Tibial artery (tissue), 4 donors: ENCODE data around the gene AZU1.

Experiments used
- DNase-seq, 2 donors: peaks; one replicate each; pipeline ENCODE4 v3.0.0-alpha.2; 2019
- H3K27ac ChIP-seq, 2 donors: fragments of 200-600 bp; sonication (generic) in 1 of 2; 1 replicate in 1 of 2; 2 replicates in 1 of 2; pipeline ENCODE4 v1.5.1; 2018 to 2019; ENCODE audit warnings: mild to moderate bottlenecking in 1 of 2
- H3K27me3 ChIP-seq, 2 donors: fragments of 200-600 bp; sonication (generic) in 1 of 2; one replicate each; pipeline versions ENCODE4 v1.5.1 to v1.6.0; 2016 to 2019
- H3K36me3 ChIP-seq, 3 donors: fragments of 200-600 bp; sonication (generic) in 2 of 3; one replicate each; pipeline ENCODE4 v1.5.1; 2016 to 2019; ENCODE audit warnings: mild to moderate bottlenecking in 2 of 3
- H3K4me1 ChIP-seq, 4 donors: fragments of 200-600 bp; sonication (generic) in 2 of 4; 1 replicate in 3 of 4; 2 replicates in 1 of 4; pipeline ENCODE4 v1.5.1; 2016 to 2019
- H3K4me3 ChIP-seq, 2 donors: fragments of 200-600 bp; sonication (generic) in 1 of 2; 1 replicate in 1 of 2; 2 replicates in 1 of 2; pipeline ENCODE4 v1.5.1; 2018 to 2019; ENCODE audit warnings: mild to moderate bottlenecking in 2 of 2
- H3K9me3 ChIP-seq, 3 donors: fragments of 200-600 bp; sonication (generic) in 1 of 3; one replicate each; pipeline ENCODE4 v1.5.1; 2016 to 2019
- CTCF ChIP-seq, 2 experiments: fragments of 200-600 bp in 1 of 2; fragments of 450-650 bp in 1 of 2; IDR thresholded peaks; one replicate each; pipeline ENCODE4 v1.5.1; 2017 to 2019; ENCODE audit warnings: antibody characterized with exemption in 2 of 2, mild to moderate bottlenecking in 1 of 2, moderate library complexity in 1 of 2
- intact Hi-C: fragments of 100-400 bp; cut with DNase I; formaldehyde crosslinking; loops from one replicate; pipeline ENCODE4 v1.15.0; 2023; ENCODE audit warnings: low total_unique reads

AZU1 gene

DNA sequence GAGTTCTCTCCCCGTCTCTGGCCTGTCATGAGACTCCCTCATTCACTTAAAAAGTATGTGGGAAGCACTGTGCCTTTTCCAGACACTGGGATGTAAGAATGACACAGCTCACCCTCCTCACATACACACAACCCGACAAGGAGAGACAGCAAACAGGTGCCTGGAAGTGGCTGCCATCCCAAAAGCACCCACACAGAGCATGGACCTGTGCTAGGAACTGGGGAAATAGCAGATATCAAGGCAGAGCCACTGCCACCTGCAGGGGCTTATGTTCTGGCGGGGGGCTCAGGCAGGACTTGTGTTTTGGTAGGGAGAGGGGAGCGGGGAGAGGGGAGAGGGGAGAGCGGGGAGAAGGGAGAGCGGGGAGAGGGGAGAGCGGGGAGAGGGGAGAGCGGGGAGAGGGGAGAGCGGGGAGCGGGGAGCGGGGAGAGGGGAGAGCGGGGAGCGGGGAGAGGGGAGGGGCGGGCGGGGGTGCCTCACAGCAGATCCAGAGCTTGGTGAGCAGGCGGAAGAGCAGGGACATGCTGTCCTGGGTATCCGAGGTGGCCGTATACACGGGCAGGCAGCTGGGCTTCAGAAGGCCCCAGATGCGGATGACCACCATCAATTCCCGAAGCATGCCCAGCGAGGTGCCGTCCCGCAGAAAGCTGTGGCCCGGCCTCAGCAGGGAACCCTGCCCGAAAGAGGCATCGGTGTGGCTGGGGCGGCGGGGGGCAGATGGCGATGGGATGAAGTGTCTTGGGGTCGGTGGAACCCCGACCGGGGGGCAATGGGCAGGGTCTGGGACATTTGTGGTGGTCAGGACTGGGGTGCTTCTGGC, 44.0 kb downstream of the AZU1 start:
- intact Hi-C loops, result no loop called here
- H3K27me3 ChIP-seq, result no peaks in the 10 kb centered on the region
- no peak for TF ChIP-seq CTCF (IDR thresholded peaks at IDR 0.05)
- H3K36me3 ChIP-seq, result peaks cover 34 to 93% (median 66%) of the 10 kb centered on the region in 3 donors
- H3K4me3 ChIP-seq, result no peak overlapping the region
- peaks cover 0 to 16% (median 10%) of the 10 kb centered on the region in 4 donors for H3K4me1 ChIP-seq
- peak overlapping the region in 1 of 2 donors; percentile 30 for H3K27ac ChIP-seq
- no peaks in the 10 kb centered on the region for H3K9me3 ChIP-seq
- no peak for DNase-seq

DNA sequence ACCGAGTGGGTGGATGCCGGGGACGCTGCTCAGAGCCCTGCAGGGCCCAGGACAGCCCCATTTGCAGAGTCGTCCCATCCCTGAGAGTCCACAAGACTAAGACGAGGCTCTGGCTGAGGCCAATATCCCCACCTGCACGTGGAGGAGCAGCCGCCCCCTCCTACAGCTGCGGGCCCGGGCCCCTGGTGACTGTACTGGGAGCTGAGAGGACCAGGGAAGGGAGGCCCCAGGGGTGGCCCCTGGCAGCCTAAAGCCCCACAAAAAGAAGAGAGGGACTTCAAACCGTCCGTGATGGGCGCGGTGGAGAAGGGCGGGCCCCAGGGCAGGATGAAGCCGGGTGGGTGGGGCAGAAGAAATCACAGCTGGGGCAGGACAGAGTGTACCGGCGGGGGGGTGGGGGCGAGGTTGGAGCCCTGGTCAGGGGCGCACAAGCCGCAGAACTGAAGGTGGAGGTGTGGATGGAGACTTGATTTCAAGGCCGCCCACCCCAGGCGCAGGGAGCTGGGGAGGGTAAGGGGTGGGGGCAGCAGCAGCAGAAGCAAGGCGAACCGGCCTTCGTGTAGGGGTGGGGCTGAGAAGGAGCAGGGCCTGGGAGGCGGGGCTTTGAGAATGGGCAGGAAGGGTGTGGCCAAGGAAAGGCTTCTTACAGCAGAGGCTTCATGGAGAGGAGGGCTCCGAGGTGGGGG, 44.8 kb downstream of the AZU1 start:
- H3K27ac ChIP-seq, result peak overlapping the region in 1 of 2 donors; percentile 30
- no peaks in the 10 kb centered on the region for H3K9me3 ChIP-seq
- intact Hi-C loops, result no loop called here
- H3K36me3 ChIP-seq, result peaks cover 41 to 94% (median 71%) of the 10 kb centered on the region in 3 donors
- H3K4me1 ChIP-seq, result peaks cover 0 to 16% (median 10%) of the 10 kb centered on the region in 4 donors
- DNase-seq, result no peak
- H3K27me3 ChIP-seq, result no peaks in the 10 kb centered on the region
- TF ChIP-seq CTCF (IDR thresholded peaks at IDR 0.05), result no peak
- H3K4me3 ChIP-seq, result no peak overlapping the region

DNA sequence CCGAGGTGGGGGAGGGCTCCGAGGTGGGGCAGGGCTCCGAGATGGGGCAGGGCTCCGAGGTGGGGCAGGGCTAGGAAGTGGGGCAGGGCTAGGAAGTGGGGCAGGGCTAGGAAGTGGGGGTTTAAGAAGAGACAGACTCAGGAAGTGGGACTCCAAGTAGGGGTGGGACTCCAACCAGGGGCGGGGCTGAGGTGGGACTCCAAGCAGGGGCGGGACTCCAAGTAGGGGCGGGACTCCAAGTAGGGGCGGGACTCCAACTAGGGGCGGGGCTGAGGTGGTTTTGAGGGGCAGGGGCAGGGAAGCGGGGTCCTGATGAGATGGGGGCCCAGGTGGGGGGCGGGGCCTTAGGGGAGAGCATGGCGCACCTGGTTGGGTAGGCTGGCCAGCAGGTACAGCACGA, 45.4 kb downstream of the AZU1 start:
- H3K4me1 ChIP-seq, result peaks cover 0 to 16% (median 10%) of the 10 kb centered on the region in 4 donors
- no peak for TF ChIP-seq CTCF (IDR thresholded peaks at IDR 0.05)
- no peaks in the 10 kb centered on the region for H3K27me3 ChIP-seq
- H3K9me3 ChIP-seq, result no peaks in the 10 kb centered on the region
- DNase-seq, result no peak
- H3K36me3 ChIP-seq, result peaks cover 37 to 90% (median 66%) of the 10 kb centered on the region in 3 donors
- no peak overlapping the region for H3K27ac ChIP-seq
- no peak overlapping the region for H3K4me3 ChIP-seq
- intact Hi-C loops, result no loop called here

DNA sequence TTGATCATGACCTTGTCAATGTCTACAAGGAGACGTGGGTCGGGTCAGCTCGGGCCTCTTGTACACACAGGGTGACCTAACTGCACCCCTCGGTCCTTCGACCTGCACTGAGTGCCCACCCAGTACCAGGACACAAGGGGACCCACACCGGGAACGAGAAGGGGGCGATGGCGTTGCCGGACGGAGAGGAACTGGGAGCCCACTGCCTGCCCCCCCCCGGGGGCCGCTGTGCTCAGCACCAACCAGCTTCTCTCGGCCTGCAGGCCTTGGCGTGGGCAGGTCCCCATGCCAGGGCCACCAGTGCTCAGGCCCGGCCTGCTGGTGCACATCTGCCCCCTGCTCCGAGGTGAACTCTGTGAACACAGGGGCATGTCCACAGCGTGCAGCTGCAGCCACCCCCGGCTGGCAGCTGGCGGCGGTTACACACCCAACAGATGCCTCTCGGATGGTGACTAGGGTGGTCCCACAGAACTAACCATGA, 46.0 kb downstream of the AZU1 start:
- Histone ChIP-seq H3K9me3 (no peaks in the 10 kb centered on the region), H3K36me3 (peaks cover 36 to 90% (median 61%) of the 10 kb centered on the region in 3 donors), H3K27ac (no peak overlapping the region), H3K27me3 (no peaks in the 10 kb centered on the region), H3K4me3 (no peak overlapping the region), H3K4me1 (peaks cover 0 to 15% (median 9%) of the 10 kb centered on the region in 4 donors)
- no peak for DNase-seq
- TF ChIP-seq CTCF (IDR thresholded peaks at IDR 0.05), result no peak
- intact Hi-C loops, result no loop called here

DNA sequence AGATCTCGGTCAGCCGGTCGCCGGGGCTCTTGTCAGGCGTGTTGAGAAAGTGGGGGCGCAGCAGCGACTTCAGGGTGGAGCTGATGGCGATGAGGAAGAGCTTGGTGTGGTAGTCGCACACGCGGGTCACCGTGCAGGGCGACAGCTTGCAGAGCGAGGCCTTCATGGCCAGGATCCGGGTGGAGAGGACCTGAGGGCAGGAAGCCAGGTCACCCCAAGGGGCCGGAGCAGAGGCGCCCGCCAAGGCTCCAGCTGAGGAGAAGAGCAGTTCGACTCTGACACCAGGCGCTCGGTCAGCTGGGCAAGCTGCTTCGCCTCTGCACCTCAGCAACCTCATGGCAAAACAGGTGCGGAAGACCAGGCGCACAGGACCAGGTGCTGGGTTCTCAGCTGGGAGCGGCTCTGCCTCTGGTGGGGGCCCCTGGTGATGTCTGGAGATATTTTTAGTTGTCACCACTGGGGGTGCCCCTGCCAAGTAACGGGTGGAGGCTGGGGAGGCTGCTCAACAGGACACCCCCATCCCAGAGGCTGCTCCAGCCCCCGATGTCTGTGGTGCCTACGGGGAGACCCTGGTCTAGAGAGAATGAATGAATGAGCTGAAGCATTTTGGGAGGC, 47.7 kb downstream of the AZU1 start:
- intact Hi-C loops, result no loop called here
- peaks cover 0 to 8% (median 0%) of the 10 kb centered on the region in 4 donors for H3K4me1 ChIP-seq
- DNase-seq, result no peak
- H3K36me3 ChIP-seq, result peaks cover 44 to 90% (median 68%) of the 10 kb centered on the region in 3 donors
- no peak for TF ChIP-seq CTCF (IDR thresholded peaks at IDR 0.05)
- no peak overlapping the region for H3K27ac ChIP-seq
- H3K9me3 ChIP-seq, result no peaks in the 10 kb centered on the region
- no peaks in the 10 kb centered on the region for H3K27me3 ChIP-seq
- no peak overlapping the region for H3K4me3 ChIP-seq
